Measurements from ENCODE around the gene MMP1. TPM values are rescaled to one million over a fixed set of nuclear protein-coding genes. Genes with fewer than 3 reads are reported as not detected.

Gene MMP1
- total and polyA plus RNA-seq, 2 of the 4 experiments (the other 2 are of a cell fraction) = 166 to 245 TPM

- DNase-seq (peak; percentile 55), ATAC-seq (ENCODE audit: low read depth) (no peak)
- peak overlapping the region in 1 of 2 experiments; percentile 41; a peak in 1 of 4 replicates for H4K8ac ChIP-seq (ENCODE audit: low read depth in 2 of 2, low read length in 2 of 2)
- no peak overlapping the region for H4K91ac ChIP-seq (ENCODE audit: insufficient read depth, low read depth, low read length)
- BruUV-seq (replicated peaks) = no TSS peak
- H3K9ac ChIP-seq (ENCODE audit: low read depth, low read length) = no peak overlapping the region
- peak overlapping the region; percentile 15; the same call in 1 of the 2 replicates for H2AK5ac ChIP-seq (ENCODE audit: low read depth, low read length)
- H3K4ac ChIP-seq (ENCODE audit: low read depth, low read length) = peak overlapping the region; percentile 17
- peak overlapping the region; percentile 30; the same call in 1 of the 2 replicates for H2BK20ac ChIP-seq (ENCODE audit: low read depth, low read length)
- intact Hi-C loops (cut with micrococcal nuclease) = no loop called here
- peak overlapping the region; percentile 42; the same call in 1 of the 3 replicates for H2BK15ac ChIP-seq (ENCODE audit: low read depth, low read length)
- 90% methylated on average over 3 of the region's 6 CpGs; no CpG with 5 or more reads in 1 of the 2 experiments for WGBS, 2 experiments (ENCODE audit: extremely low coverage in 2 of 2, insufficient read length in 1 of 2)
- H3K9me3 ChIP-seq (ENCODE audit: control insufficient read depth, insufficient read depth, low read length) = no peaks in the 10 kb centered on the region
- H3K23ac ChIP-seq (ENCODE audit: low read depth, low read length) = no peak overlapping the region; the same call in 1 of the 2 replicates
- CTCF ChIA-PET = no interaction called here
- peak overlapping the region; percentile 38; the same call in 1 of the 2 replicates for H3K14ac ChIP-seq (replicated peaks; ENCODE audit: low read depth, low read length)
- H2BK5ac ChIP-seq (ENCODE audit: low read depth, low read length, poor library complexity, severe bottlenecking) = no peak overlapping the region
- H3K4me1 ChIP-seq (ENCODE audit: control insufficient read depth, insufficient read depth, low read length) = peaks cover 5% of the 10 kb centered on the region
- peaks cover 9% of the 10 kb centered on the region for H3K9me1 ChIP-seq (ENCODE audit: insufficient read depth, low read length)
- H3K56ac ChIP-seq (ENCODE audit: extremely low read depth, insufficient read depth, low read length) = no peak overlapping the region
- no peaks in the 10 kb centered on the region for H4K20me1 ChIP-seq (ENCODE audit: insufficient read depth, low read length)
- POLR2A ChIA-PET (ENCODE audit: unreplicated experiment) = no interaction called here
- peak overlapping the region; percentile 35; the same call in 1 of the 2 replicates for H2BK120ac ChIP-seq (ENCODE audit: low read depth, low read length)
- no peak overlapping the region for H3K4me2 ChIP-seq (ENCODE audit: low read depth, low read length)
- TF ChIP-seq CEBPB (IDR thresholded peaks at IDR 0.05; ENCODE audit: low read depth, low read length) (no peak), MAFK (IDR thresholded peaks at IDR 0.05; ENCODE audit: low read depth, low read length) (no peak), NFE2L2 (IDR thresholded peaks at IDR 0.05; ENCODE audit: low read depth, low read length) (no peak), ELK1 (IDR thresholded peaks at IDR 0.05; ENCODE audit: borderline replicate concordance, low read depth, low read length) (no peak), USF2 (IDR thresholded peaks at IDR 0.05; ENCODE audit: low read depth, low read length) (no peak), RAD21 (IDR thresholded peaks at IDR 0.05; ENCODE audit: low read length) (no peak), RFX5 (IDR thresholded peaks at IDR 0.05; ENCODE audit: low read depth, low read length) (no peak), MXI1 (IDR thresholded peaks at IDR 0.05; ENCODE audit: borderline replicate concordance, low read depth, low read length) (no peak), FOS (IDR thresholded peaks at IDR 0.05; ENCODE audit: low read depth, low read length) (no peak), BHLHE40 (IDR thresholded peaks at IDR 0.05; ENCODE audit: low read depth, low read length) (no peak), MAZ (IDR thresholded peaks at IDR 0.05; ENCODE audit: borderline replicate concordance, low read depth, low read length) (no peak), CTCF (conservative IDR thresholded peaks at IDR 0.05; ENCODE audit: low read depth, low read length) (no peak)
- H2AFZ ChIP-seq (replicated peaks; ENCODE audit: low read length, poor library complexity) = no peak overlapping the region
- in situ Hi-C loops (cut with MboI; ENCODE audit: low sequenced_read_pairs) = no loop called here
- no peaks in the 10 kb centered on the region for H3K27me3 ChIP-seq (ENCODE audit: control insufficient read depth, insufficient read depth, low read length)
- peak overlapping the region; percentile 1; the same call in 1 of the 2 replicates for H4K5ac ChIP-seq (ENCODE audit: low read depth, low read length)
- no peak overlapping the region for H3K27ac ChIP-seq (ENCODE audit: insufficient read depth, low read length)
- no peak overlapping the region for H3K4me3 ChIP-seq (ENCODE audit: insufficient read depth, low read depth, low read length)
- no peak overlapping the region for H2AK9ac ChIP-seq (replicated peaks; ENCODE audit: low read depth, low read length, poor library complexity)
- no peaks in the 10 kb centered on the region for H3K36me3 ChIP-seq (ENCODE audit: control insufficient read depth, insufficient read depth, low read length)
- dilution Hi-C loops (cut with HindIII; ENCODE audit: low sequenced_read_pairs, unreplicated experiment) = no loop called here
- H3K18ac ChIP-seq (ENCODE audit: low read depth, low read length) = 0 out of 2 replicates have a peak overlapping the region, but pooled peaks have one; percentile 1
- no peaks in the 10 kb centered on the region for H3K79me1 ChIP-seq (ENCODE audit: low read depth in 1 of 2, low read length in 2 of 2)
Observed at GRCh38 chr11:102799681-102800340, 1.9 kb upstream of the MMP1 start.

All from IMR-90 (cell line).